Activated naive CD8-positive, alpha-beta T cell treated with anti-CD3 and anti-CD28 coated beads, Interleukin-2, amount 10 ng/mL, durations not matched to agents 7 days and 5 days (primary cell): Measurements from ENCODE around the gene UBTD1. TPM values are rescaled to one million over a fixed set of nuclear protein-coding genes. Genes with fewer than 3 reads are reported as not detected.
"Not testable (repeated sequence)": the region's sequence is repeated elsewhere in the genome, so short reads cannot be mapped to it uniquely, and the experiment has no call there.

Experiments used
- ATAC-seq: fragments of 150-1000 bp; cut with Tn5 transposase; one replicate; pipeline ENCODE4 v1.10.0; 2021; ENCODE audit warnings: low read depth, moderate library complexity
- POLR2A ChIA-PET: fragments of 350-600 bp; sonication (Branson Sonifier 250); formaldehyde crosslinking; loops from one replicate; lab custom pipeline; 2021; ENCODE audit warnings: antibody characterized with exemption; lab: Charles Lee
- DNase-seq: peaks from one replicate; pipeline ENCODE4 v3.0.0; 2021
- H3K27ac Mint-ChIP-seq: one replicate; pipeline ENCODE4 v1.8.0; 2022; ENCODE audit warnings: mild to moderate bottlenecking, mixed read lengths
- H3K27me3 Mint-ChIP-seq: one replicate; pipeline ENCODE4 v1.8.0; 2022; ENCODE audit warnings: mild to moderate bottlenecking, moderate library complexity, mixed read lengths
- H3K36me3 Mint-ChIP-seq: one replicate; pipeline ENCODE4 v1.8.0; 2021; ENCODE audit warnings: mild to moderate bottlenecking, mixed read lengths
- H3K4me1 Mint-ChIP-seq: one replicate; pipeline ENCODE4 v1.8.0; 2021; ENCODE audit warnings: mixed read lengths
- H3K4me3 Mint-ChIP-seq: one replicate; pipeline ENCODE4 v1.8.0; 2022; ENCODE audit warnings: mild to moderate bottlenecking, moderate library complexity, mixed read lengths
- H3K9me3 Mint-ChIP-seq: one replicate; pipeline ENCODE4 v1.8.0; 2021; ENCODE audit warnings: mixed read lengths
- total RNA-seq, 2 experiments: library from RNA; stranded (reverse); gene quantifications; one replicate each; pipeline ENCODE4 v1.2.3, GENCODE V29; 2021

The UBTD1 gene
- total RNA-seq, 2 experiments from 2014 or later, result 1.1 to 1.4 TPM

DNA sequence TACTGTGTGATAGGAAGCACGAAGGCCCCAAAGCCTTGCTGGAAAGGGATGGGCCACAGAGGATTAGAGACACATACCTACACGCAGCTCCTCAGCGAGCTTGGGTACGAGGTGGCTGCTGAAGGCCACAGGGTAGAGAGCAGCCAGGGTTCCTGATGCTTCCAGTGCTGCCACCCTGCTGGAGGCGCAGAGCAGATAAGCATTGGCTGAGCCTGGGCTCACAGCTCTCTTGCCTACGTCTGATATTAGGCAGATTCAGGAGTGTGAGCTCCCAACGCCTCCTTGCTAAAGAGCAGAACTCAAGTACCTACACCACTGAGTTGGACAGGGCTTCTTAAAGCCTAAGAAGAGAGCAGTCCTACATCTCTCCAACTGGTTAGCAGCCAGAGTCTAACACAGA is 32.7 kb upstream of the UBTD1 start:
- no peaks in the 10 kb centered on the region for H3K9me3 Mint-ChIP-seq
- POLR2A ChIA-PET, result interaction anchor here (1.0 kb wide), 1 partner anchor 8 kb away, joined by 3 read pairs; no protein-coding TSS in a partner anchor
- no peaks in the 10 kb centered on the region for H3K27me3 Mint-ChIP-seq
- ATAC-seq, result no peak
- no peak for DNase-seq
- no peak overlapping the region for H3K4me3 Mint-ChIP-seq
- H3K4me1 Mint-ChIP-seq, result no peaks in the 10 kb centered on the region
- H3K36me3 Mint-ChIP-seq, result peaks cover 17% of the 10 kb centered on the region
- H3K27ac Mint-ChIP-seq, result no peak overlapping the region

DNA sequence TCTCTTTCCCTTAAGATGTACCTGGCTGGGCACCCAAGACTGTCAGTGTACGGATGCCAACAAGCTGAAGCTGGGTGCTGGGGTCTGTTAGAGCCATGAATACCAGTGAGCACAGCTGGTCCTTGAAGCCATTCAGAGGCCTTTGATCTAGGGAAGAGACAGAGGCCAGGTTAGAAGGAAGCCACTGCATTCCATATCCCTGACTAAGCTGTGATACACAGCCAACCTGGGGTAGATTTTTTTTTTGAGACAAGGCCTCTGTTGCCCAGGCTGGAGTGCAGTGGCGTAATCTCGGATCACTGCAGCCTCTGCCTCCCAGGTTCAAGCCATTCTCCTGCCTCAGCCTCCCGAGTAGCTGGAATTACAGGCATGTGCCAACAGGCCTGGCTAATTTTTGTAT is 32.0 kb upstream of the UBTD1 start:
- DNase-seq, result no peak
- H3K36me3 Mint-ChIP-seq, result peaks cover 17% of the 10 kb centered on the region
- no peak for ATAC-seq
- POLR2A ChIA-PET, result no interaction called here
- no peaks in the 10 kb centered on the region for H3K9me3 Mint-ChIP-seq
- H3K27me3 Mint-ChIP-seq, result no peaks in the 10 kb centered on the region
- H3K4me3 Mint-ChIP-seq, result no peak overlapping the region
- no peak overlapping the region for H3K27ac Mint-ChIP-seq
- no peaks in the 10 kb centered on the region for H3K4me1 Mint-ChIP-seq

DNA sequence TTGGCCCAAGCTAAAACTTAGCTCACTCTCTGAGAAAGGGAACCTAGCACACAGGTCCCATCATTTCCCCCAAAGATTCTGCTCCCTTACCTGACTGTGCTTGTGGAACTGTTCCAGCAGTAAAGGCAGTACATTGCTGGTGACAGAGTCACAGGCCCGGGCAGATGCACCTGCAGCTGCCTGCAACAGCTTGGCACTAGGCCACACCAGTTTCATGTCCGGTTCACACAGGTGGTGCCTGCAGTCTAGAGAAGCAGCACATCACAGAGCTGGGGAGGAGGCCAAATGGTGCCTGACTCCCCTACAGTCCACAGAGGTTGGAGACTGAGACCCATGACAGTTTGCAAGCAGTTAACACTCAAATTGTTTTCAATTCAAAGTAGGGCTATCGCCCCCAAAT is 30.6 kb upstream of the UBTD1 start:
- POLR2A ChIA-PET, result interaction anchor here (1.3 kb wide), 1 partner anchor 55 kb away, joined by 3 read pairs; no protein-coding TSS in a partner anchor

DNA sequence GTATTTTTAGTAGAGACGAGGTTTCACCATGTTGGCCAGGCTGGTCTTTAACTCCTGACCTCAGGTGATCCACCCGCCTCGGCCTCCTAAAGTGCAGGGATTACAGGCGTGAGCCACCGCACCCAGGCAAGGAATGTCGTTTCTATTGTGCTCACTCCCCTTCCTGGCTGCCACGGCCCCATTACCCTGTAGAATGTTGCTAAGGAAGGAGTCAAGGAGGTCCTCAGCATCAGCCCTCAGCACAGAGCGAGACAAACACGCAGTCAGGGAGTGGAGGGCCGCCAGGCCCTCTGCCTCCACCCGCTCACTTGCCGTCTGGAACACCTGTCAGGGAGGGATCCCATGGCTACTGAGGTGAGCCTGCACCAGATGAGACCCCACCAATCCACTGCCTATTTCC is 29.9 kb upstream of the UBTD1 start:
- H3K36me3 Mint-ChIP-seq, result peaks cover 17% of the 10 kb centered on the region
- DNase-seq, ATAC-seq, H3K27me3 Mint-ChIP-seq, POLR2A ChIA-PET, H3K9me3 Mint-ChIP-seq, H3K4me3 Mint-ChIP-seq, H3K4me1 Mint-ChIP-seq, H3K27ac Mint-ChIP-seq: not testable (repeated sequence)

More for the DNA sequence above, 30.6 kb upstream of the UBTD1 start:
- Mint-ChIP-seq H3K4me3 (no peak overlapping the region), H3K36me3 (peaks cover 14% of the 10 kb centered on the region), H3K9me3 (no peaks in the 10 kb centered on the region), H3K27me3 (no peaks in the 10 kb centered on the region), H3K27ac (no peak overlapping the region), H3K4me1 (no peaks in the 10 kb centered on the region)
- DNase-seq (no peak), ATAC-seq (no peak)

DNA sequence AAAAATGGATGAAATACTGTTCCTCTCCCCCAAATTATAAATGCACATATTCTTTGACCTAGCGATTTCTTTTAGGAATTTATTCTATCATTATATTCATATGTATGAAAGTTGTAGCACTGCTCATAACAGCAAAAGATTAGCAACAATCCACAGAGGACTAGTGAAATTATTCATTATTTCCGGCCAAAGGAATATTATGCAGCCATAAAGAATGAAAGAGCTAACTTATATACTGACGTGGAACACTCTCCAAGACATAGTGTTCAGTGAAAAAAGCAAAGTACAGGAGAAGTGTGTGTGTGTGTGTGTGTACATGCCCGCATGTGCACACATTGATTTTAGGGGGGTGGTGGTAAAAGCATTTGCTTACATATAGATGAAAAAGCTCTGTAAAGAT is 23.8 kb upstream of the UBTD1 start:
- DNase-seq, result no peak
- no peaks in the 10 kb centered on the region for H3K27me3 Mint-ChIP-seq

DNA sequence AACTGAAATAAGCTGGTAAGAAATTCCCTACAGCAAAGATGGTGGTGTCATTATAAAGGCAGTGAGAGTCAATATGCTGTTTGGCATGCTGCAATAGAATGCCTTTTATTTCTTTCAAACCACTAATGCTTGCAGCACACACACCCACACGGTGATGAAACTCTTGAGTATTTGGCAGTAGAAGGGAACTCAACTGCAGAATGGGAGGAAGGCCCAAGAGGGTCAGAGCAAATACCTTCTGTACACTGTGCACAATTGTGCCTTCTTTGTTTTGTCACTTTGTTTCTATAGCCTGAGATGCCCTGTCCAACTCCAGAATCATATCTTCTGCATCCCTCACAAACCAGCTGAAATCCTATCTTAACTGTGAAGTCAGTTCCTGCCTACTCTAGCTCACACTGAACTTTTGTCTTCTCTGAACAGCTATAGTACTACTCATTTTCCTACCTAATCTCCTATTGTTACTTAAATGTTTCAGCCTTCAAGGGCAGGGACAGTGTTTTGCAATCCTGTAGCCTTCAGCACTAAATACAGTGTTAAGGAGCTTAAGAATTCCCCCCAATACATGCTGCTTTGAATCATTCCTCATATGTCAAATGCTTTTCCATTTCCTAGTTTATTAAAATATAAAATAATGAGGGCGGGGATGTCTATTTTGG is 22.7 kb upstream of the UBTD1 start:
- Mint-ChIP-seq H3K27ac (no peak overlapping the region), H3K36me3 (peaks cover 30% of the 10 kb centered on the region)

More for the DNA sequence above, 23.8 kb upstream of the UBTD1 start:
- H3K36me3 Mint-ChIP-seq, result peaks cover 34% of the 10 kb centered on the region
- peaks cover 1% of the 10 kb centered on the region for H3K9me3 Mint-ChIP-seq
- H3K27ac Mint-ChIP-seq, result peak overlapping the region; percentile 44
- POLR2A ChIA-PET, result no interaction called here
- peaks cover 5% of the 10 kb centered on the region for H3K4me1 Mint-ChIP-seq
- no peak overlapping the region for H3K4me3 Mint-ChIP-seq
- ATAC-seq, result no peak

DNA sequence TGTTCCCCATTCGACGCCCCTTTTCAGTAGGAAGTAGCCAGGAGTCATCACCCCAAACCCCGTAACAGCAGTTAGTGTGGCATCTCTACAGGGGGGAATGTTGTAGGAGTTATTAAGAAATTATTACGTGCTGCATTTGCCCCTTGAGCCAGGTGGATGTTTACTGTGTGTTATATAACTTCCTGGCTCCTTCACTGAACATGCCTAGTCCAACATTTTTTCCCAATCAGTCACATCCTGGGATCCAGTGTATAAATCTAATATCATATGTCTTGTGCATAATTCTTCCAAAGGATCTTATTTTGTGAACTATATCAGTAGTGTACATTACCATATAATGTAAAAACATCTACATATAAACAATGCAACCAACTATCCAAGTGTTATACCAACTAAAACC is 19.3 kb upstream of the UBTD1 start:
- not testable (repeated sequence) for H3K4me3 Mint-ChIP-seq, H3K27ac Mint-ChIP-seq

More for the DNA sequence above, 22.7 kb upstream of the UBTD1 start:
- ATAC-seq (no peak), DNase-seq (no peak)
- Mint-ChIP-seq H3K4me3 (no peak overlapping the region), H3K4me1 (peaks cover 5% of the 10 kb centered on the region), H3K27me3 (no peaks in the 10 kb centered on the region), H3K9me3 (peaks cover 1% of the 10 kb centered on the region)
- POLR2A ChIA-PET, result interaction anchor here (0.6 kb wide), 1 partner anchor 185 kb away, joined by 3 read pairs; no protein-coding TSS in a partner anchor

DNA sequence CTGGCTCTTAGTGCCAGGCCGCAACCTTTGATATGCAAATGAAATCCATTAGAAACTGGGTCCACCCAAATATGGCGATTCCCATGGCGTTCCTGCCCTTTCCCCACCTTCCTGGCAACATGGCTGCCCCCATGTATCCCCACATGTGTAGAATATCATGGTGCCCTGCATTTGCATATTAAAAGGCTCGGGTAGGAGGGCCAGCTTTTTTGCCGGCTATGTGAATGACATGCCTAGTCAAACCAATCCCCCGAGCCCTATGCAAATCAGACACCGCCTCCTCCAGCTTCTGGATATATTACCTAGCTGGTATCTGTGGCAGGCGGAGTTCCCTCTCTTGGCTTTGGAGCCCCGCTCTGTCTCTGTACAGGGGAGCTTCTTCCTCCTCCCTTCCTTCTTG is 18.8 kb upstream of the UBTD1 start:
- H3K27ac Mint-ChIP-seq, result no peak overlapping the region
- ATAC-seq, result no peak
- POLR2A ChIA-PET, result no interaction called here
- H3K36me3 Mint-ChIP-seq, result peaks cover 23% of the 10 kb centered on the region
- H3K9me3 Mint-ChIP-seq, result peaks cover 1% of the 10 kb centered on the region
- H3K4me1 Mint-ChIP-seq, result peaks cover 5% of the 10 kb centered on the region
- no peak for DNase-seq
- no peak overlapping the region for H3K4me3 Mint-ChIP-seq
- no peaks in the 10 kb centered on the region for H3K27me3 Mint-ChIP-seq

More for the DNA sequence above, 19.3 kb upstream of the UBTD1 start:
- H3K9me3 Mint-ChIP-seq, H3K4me1 Mint-ChIP-seq, H3K27me3 Mint-ChIP-seq, ATAC-seq, POLR2A ChIA-PET, DNase-seq: not testable (repeated sequence)
- H3K36me3 Mint-ChIP-seq, result peaks cover 27% of the 10 kb centered on the region

DNA sequence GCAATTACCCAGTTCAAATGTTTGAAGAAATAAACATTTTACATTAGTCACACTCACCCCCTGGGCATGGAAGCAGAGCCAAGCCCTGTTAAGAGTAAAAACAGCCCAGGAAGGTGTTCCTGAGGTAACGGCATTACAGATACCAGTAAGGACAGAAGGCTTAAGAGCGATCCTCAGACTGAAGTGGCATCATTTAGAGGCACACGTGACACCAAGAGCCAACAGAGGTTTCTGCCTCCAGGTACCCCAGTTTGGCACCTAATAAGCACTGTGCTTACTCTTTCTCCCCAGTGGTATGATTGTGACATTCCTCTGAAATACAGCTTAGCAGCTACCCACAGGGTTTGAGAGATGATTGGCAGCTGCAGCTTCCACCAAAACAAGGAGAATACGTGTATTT is 17.7 kb upstream of the UBTD1 start:
- POLR2A ChIA-PET, result no interaction called here
- peaks cover 7% of the 10 kb centered on the region for H3K4me1 Mint-ChIP-seq
- ATAC-seq (no peak), DNase-seq (no peak)
- no peak overlapping the region for H3K27ac Mint-ChIP-seq
- H3K36me3 Mint-ChIP-seq, result peaks cover 16% of the 10 kb centered on the region
- no peaks in the 10 kb centered on the region for H3K9me3 Mint-ChIP-seq
- H3K27me3 Mint-ChIP-seq, result no peaks in the 10 kb centered on the region
- no peak overlapping the region for H3K4me3 Mint-ChIP-seq

DNA sequence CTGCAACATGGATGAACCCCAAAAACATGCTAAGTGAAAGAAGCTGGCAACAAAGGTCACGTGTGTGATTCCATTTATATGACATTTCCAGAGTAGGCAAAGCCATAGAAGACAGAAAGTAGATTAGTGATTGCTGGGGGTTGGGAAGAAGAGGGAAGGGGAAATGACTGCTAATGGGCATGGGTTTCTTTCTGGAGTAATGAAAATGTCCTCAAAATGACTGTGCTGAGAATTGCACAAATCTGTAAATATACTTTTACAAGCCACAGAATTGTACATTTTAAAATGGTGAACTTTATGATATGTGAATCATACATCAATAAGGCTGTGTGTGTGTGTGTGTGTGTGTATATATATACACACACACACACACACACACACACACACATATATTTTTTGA is 16.3 kb upstream of the UBTD1 start:
- H3K4me1 Mint-ChIP-seq, result peaks cover 5% of the 10 kb centered on the region
- no peak overlapping the region for H3K27ac Mint-ChIP-seq
- peaks cover 9% of the 10 kb centered on the region for H3K36me3 Mint-ChIP-seq
- DNase-seq (no peak), ATAC-seq (no peak)
- POLR2A ChIA-PET, result no interaction called here
- no peaks in the 10 kb centered on the region for H3K9me3 Mint-ChIP-seq
- H3K27me3 Mint-ChIP-seq, result no peaks in the 10 kb centered on the region
- no peak overlapping the region for H3K4me3 Mint-ChIP-seq

DNA sequence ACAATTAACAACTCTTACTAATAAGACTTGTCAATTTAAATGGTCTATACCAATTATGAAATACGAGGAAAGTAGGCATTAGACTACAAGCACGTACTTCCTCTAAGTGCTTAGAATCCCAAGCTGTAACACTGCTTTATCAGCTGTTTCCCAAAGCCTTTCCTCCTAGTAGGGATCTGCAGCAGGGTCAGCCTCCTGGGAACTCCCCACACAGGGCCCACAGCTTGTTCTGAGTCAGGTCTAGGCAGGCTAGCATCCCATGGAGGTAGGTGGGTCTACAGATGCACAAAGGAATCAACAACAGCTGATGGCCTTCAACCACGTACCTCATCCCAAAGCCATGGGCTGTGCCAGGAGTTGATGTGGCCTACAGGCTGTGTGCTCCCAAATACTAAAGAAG is 15.2 kb upstream of the UBTD1 start:
- POLR2A ChIA-PET, result interaction anchor here (0.6 kb wide), 1 partner anchor 539 kb away, joined by 4 read pairs; no protein-coding TSS in a partner anchor
- H3K4me3 Mint-ChIP-seq, result no peak overlapping the region
- ATAC-seq (no peak), DNase-seq (no peak)
- H3K4me1 Mint-ChIP-seq, result peaks cover 5% of the 10 kb centered on the region
- H3K36me3 Mint-ChIP-seq, result peaks cover 7% of the 10 kb centered on the region
- H3K27ac Mint-ChIP-seq, result no peak overlapping the region
- H3K27me3 Mint-ChIP-seq, result no peaks in the 10 kb centered on the region
- no peaks in the 10 kb centered on the region for H3K9me3 Mint-ChIP-seq

DNA sequence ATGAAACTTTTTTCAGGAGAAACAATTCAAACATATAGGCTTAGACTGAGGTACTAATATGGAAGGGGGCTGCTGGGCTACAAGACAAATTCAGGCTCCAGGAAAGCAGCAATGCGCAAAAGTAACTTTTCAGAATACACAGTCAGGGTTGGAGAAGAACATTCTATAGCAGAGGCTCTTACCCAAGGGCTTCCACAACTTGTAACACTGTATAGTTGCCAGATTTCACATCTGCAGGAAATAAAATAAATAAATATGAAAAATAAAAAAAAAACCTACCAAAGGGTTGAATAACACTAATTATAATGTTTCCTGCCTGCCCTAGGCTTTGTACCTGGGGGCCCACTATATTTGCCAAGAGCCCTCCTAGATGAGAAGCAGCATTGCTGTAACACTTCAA is 14.8 kb upstream of the UBTD1 start:
- POLR2A ChIA-PET, result interaction anchor here (0.6 kb wide), 1 partner anchor 539 kb away, joined by 4 read pairs; no protein-coding TSS in a partner anchor
- DNase-seq (no peak), ATAC-seq (no peak)
- peaks cover 5% of the 10 kb centered on the region for H3K4me1 Mint-ChIP-seq
- H3K27me3 Mint-ChIP-seq, result no peaks in the 10 kb centered on the region
- no peak overlapping the region for H3K27ac Mint-ChIP-seq
- H3K36me3 Mint-ChIP-seq, result peaks cover 7% of the 10 kb centered on the region
- H3K9me3 Mint-ChIP-seq, result no peaks in the 10 kb centered on the region
- H3K4me3 Mint-ChIP-seq, result no peak overlapping the region

DNA sequence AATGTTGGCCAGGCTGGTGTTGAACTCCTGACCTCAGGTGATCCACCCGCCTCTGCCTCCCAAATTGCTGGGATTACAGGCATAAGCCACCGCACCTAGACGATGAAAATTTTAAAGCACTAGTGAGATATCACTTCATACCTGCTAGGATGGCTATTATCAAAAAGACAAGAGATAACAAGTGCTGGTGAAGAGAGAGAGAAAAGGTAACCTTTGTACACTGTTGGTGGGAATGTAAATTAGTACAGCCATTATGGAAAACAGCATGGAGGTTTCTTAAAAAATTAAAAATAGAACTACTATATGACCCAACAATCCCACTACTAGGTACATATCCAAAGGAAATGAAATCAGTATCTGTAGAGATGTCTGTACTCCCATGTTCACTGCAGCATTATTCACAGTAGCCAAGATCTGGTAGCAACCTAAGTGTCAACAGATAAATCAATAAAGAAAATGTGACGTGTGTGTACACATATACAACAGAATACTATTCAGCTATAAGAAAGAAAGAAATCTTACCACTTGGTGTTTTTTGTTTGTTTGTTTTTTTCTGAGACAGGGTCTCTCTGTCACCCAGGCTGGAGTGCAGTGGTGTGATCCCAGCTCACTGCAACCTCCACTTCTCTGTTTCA is 13.0 kb upstream of the UBTD1 start:
- no peak for DNase-seq
- Mint-ChIP-seq H3K36me3 (peaks cover 7% of the 10 kb centered on the region), H3K4me3 (no peak overlapping the region), H3K27ac (no peak overlapping the region), H3K9me3 (no peaks in the 10 kb centered on the region), H3K4me1 (peaks cover 15% of the 10 kb centered on the region), H3K27me3 (no peaks in the 10 kb centered on the region)
- ATAC-seq, result no peak
- POLR2A ChIA-PET, result no interaction called here

DNA sequence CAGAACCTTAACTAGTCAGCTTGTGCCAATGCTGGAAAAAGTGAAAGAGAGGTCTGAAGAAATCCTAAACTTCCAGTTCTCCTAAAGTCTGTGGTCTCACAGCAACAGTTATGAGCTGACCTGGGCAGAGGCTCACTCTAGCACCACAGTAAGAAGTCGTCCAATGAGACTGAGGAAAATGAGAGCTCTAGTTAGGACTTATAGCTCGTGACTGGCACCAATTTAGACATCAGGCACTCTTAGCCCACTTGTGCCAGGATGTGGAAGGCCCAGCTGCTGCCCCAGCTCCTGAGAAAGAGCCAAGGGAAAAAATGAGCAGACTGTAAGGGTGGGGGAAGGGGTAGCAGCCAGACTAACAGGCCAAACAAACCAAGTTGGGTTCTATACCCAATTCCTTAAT is 8.1 kb upstream of the UBTD1 start:
- Mint-ChIP-seq H3K36me3 (peaks cover 11% of the 10 kb centered on the region), H3K27me3 (no peaks in the 10 kb centered on the region), H3K27ac (no peak overlapping the region), H3K4me1 (peaks cover 31% of the 10 kb centered on the region), H3K9me3 (no peaks in the 10 kb centered on the region), H3K4me3 (no peak overlapping the region)
- no peak for ATAC-seq
- POLR2A ChIA-PET, result no interaction called here
- DNase-seq, result no peak
